ENCODE measurements around the gene EPB42. TPM values are rescaled to one million over a fixed set of nuclear protein-coding genes. Genes with fewer than 3 reads are reported as not detected.

The EPB42 gene
- total and polyA plus RNA-seq, 2 of the 4 experiments (the other 2 are of a cell fraction): not detected

DNA sequence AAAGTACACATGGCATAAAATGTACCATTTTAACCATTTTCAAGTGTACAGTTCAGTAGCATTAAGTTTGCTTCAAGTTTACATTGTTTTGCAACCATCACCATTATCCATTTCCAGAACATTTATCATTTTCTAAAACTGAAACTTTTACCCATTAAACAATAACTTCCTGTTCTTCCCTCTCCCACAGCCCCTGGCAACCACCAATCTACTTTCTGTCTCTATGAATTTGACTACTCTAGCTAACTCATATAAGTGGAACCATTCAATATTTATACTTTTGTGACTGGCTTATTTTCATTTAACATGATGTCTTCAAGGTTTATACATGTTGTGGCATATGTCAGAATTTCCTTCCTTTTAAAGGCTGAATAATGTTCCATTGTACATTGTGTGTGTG, 67.5 kb downstream of the EPB42 start:
- Histone ChIP-seq H2BK20ac (ENCODE audit: low read depth, low read length) (no peak overlapping the region), H3K4me3 (ENCODE audit: insufficient read depth, low read depth, low read length) (no peak overlapping the region)

More for the DNA sequence above, 67.5 kb downstream of the EPB42 start:
- no peak overlapping the region for H2AK9ac ChIP-seq (replicated peaks; ENCODE audit: low read depth, low read length, poor library complexity)
- peaks cover 0 to 5% of the 10 kb centered on the region in 2 experiments; a peak in 3 of 4 replicates for H3K79me1 ChIP-seq (ENCODE audit: low read depth in 1 of 2, low read length in 2 of 2)
- no peak overlapping the region for H2BK5ac ChIP-seq (ENCODE audit: low read depth, low read length, poor library complexity, severe bottlenecking)
- no peaks in the 10 kb centered on the region for H4K20me1 ChIP-seq (ENCODE audit: insufficient read depth, low read length)
- no peaks in the 10 kb centered on the region for H3K9me3 ChIP-seq (ENCODE audit: control insufficient read depth, insufficient read depth, low read length)
- no peak overlapping the region for H3K18ac ChIP-seq (ENCODE audit: low read depth, low read length)
- H3K4me1 ChIP-seq (ENCODE audit: control insufficient read depth, insufficient read depth, low read length): peaks cover 2% of the 10 kb centered on the region; the same call in 1 of the 2 replicates
- H3K4me2 ChIP-seq (ENCODE audit: low read depth, low read length): no peak overlapping the region
- in situ Hi-C loops (cut with MboI; ENCODE audit: low sequenced_read_pairs): no loop called here
- no peak overlapping the region for H3K56ac ChIP-seq (ENCODE audit: extremely low read depth, insufficient read depth, low read length)
- ChIA-PET CTCF (no interaction called here), POLR2A (ENCODE audit: unreplicated experiment) (no interaction called here)
- H2BK15ac ChIP-seq (ENCODE audit: low read depth, low read length): no peak overlapping the region
- H4K8ac ChIP-seq (ENCODE audit: low read depth in 2 of 2, low read length in 2 of 2): no peak overlapping the region
- H2BK120ac ChIP-seq (ENCODE audit: low read depth, low read length): no peak overlapping the region
- no peaks in the 10 kb centered on the region for H3K27me3 ChIP-seq (ENCODE audit: control insufficient read depth, insufficient read depth, low read length)
- peaks cover 2% of the 10 kb centered on the region for H3K9me1 ChIP-seq (ENCODE audit: insufficient read depth, low read length)
- no peak for ATAC-seq (ENCODE audit: low read depth)
- no peak overlapping the region for H4K5ac ChIP-seq (ENCODE audit: low read depth, low read length)
- H2AFZ ChIP-seq (replicated peaks; ENCODE audit: low read length, poor library complexity): no peak overlapping the region
- H3K36me3 ChIP-seq (ENCODE audit: control insufficient read depth, insufficient read depth, low read length): peaks cover 8% of the 10 kb centered on the region
- dilution Hi-C loops (cut with HindIII; ENCODE audit: low sequenced_read_pairs, unreplicated experiment): no loop called here
- no peak overlapping the region for H3K9ac ChIP-seq (ENCODE audit: low read depth, low read length)
- H2AK5ac ChIP-seq (ENCODE audit: low read depth, low read length): no peak overlapping the region
- intact Hi-C loops (cut with micrococcal nuclease): no loop called here
- TF ChIP-seq NFE2L2 (IDR thresholded peaks at IDR 0.05; ENCODE audit: low read depth, low read length) (no peak), CEBPB (IDR thresholded peaks at IDR 0.05; ENCODE audit: low read depth, low read length) (no peak), SMC3 (IDR thresholded peaks at IDR 0.05; ENCODE audit: low read depth, low read length) (no peak), RAD21 (IDR thresholded peaks at IDR 0.05; ENCODE audit: low read length) (no peak), MAFK (IDR thresholded peaks at IDR 0.05; ENCODE audit: low read depth, low read length) (no peak), MAZ (IDR thresholded peaks at IDR 0.05; ENCODE audit: borderline replicate concordance, low read depth, low read length) (no peak), CHD1 (IDR thresholded peaks at IDR 0.05; ENCODE audit: low read depth, low read length) (no peak), POLR2A (IDR thresholded peaks at IDR 0.05; ENCODE audit: low read depth, low read length) (no peak), BHLHE40 (IDR thresholded peaks at IDR 0.05; ENCODE audit: low read depth, low read length) (no peak), MXI1 (IDR thresholded peaks at IDR 0.05; ENCODE audit: borderline replicate concordance, low read depth, low read length) (no peak), RFX5 (IDR thresholded peaks at IDR 0.05; ENCODE audit: low read depth, low read length) (no peak), FOS (IDR thresholded peaks at IDR 0.05; ENCODE audit: low read depth, low read length) (no peak), RCOR1 (IDR thresholded peaks at IDR 0.05; ENCODE audit: insufficient replicate concordance, low read length) (no peak)
- TF ChIP-seq, protein P1, sequence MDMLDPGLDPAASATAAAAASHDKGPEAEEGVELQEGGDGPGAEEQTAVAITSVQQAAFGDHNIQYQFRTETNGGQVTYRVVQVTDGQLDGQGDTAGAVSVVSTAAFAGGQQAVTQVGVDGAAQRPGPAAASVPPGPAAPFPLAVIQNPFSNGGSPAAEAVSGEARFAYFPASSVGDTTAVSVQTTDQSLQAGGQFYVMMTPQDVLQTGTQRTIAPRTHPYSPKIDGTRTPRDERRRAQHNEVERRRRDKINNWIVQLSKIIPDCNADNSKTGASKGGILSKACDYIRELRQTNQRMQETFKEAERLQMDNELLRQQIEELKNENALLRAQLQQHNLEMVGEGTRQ (IDR thresholded peaks at IDR 0.05; ENCODE audit: low read depth, low read length): no peak
- TF ChIP-seq, protein P2, sequence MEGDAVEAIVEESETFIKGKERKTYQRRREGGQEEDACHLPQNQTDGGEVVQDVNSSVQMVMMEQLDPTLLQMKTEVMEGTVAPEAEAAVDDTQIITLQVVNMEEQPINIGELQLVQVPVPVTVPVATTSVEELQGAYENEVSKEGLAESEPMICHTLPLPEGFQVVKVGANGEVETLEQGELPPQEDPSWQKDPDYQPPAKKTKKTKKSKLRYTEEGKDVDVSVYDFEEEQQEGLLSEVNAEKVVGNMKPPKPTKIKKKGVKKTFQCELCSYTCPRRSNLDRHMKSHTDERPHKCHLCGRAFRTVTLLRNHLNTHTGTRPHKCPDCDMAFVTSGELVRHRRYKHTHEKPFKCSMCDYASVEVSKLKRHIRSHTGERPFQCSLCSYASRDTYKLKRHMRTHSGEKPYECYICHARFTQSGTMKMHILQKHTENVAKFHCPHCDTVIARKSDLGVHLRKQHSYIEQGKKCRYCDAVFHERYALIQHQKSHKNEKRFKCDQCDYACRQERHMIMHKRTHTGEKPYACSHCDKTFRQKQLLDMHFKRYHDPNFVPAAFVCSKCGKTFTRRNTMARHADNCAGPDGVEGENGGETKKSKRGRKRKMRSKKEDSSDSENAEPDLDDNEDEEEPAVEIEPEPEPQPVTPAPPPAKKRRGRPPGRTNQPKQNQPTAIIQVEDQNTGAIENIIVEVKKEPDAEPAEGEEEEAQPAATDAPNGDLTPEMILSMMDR (conservative IDR thresholded peaks at IDR 0.05; ENCODE audit: low read depth, low read length): no peak
- TF ChIP-seq, protein P3, sequence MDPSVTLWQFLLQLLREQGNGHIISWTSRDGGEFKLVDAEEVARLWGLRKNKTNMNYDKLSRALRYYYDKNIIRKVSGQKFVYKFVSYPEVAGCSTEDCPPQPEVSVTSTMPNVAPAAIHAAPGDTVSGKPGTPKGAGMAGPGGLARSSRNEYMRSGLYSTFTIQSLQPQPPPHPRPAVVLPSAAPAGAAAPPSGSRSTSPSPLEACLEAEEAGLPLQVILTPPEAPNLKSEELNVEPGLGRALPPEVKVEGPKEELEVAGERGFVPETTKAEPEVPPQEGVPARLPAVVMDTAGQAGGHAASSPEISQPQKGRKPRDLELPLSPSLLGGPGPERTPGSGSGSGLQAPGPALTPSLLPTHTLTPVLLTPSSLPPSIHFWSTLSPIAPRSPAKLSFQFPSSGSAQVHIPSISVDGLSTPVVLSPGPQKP (IDR thresholded peaks at IDR 0.05; ENCODE audit: borderline replicate concordance, low read depth, low read length): no peak
- no peak overlapping the region for H4K91ac ChIP-seq (ENCODE audit: insufficient read depth, low read depth, low read length)
- BruUV-seq (replicated peaks): TSS peak; percentile 22
- no peak overlapping the region for H3K14ac ChIP-seq (replicated peaks; ENCODE audit: low read depth, low read length)
- H3K4ac ChIP-seq (ENCODE audit: low read depth, low read length): no peak overlapping the region
- no peak overlapping the region for H3K23ac ChIP-seq (ENCODE audit: low read depth, low read length)
- no peak overlapping the region for H3K27ac ChIP-seq (ENCODE audit: insufficient read depth, low read length)
- DNase-seq: no peak

All from IMR-90 (cell line).